GM23338 (cell line): ENCODE measurements around the gene DCTN1. TPM values are rescaled to one million over a fixed set of nuclear protein-coding genes. Genes with fewer than 3 reads are reported as not detected.

ENCODE experiments used
- ATAC-seq: fragments of 200-7000 bp; cut with Tn5 transposase; 3 replicates; pipeline ENCODE4 v1.9.1; 2020
- DNase-seq: peaks from one replicate; pipeline ENCODE4 v3.0.0-alpha.2; 2015; ENCODE audit warnings: low spot score
- H2AFZ ChIP-seq: fragments of 200-600 bp; sonication (generic); 2 replicates; pipeline ENCODE4 v1.8.0; 2016; ENCODE audit warnings: antibody characterized with exemption, mild to moderate bottlenecking, moderate library complexity
- H3F3A ChIP-seq: fragments of 200-600 bp; sonication (generic); replicated peaks from 2 replicates; pipeline ENCODE4 v1.8.0; 2017; ENCODE audit warnings: antibody characterized with exemption, mixed run types, low read depth
- H3K27ac ChIP-seq: fragments of 200-600 bp; sonication (generic); 2 replicates; pipeline ENCODE4 v1.6.1; 2016; ENCODE audit warnings: low read depth
- H3K27me3 ChIP-seq: fragments of 200-600 bp; sonication (generic); 2 replicates; pipeline ENCODE4 v1.8.0; 2016; ENCODE audit warnings: mild to moderate bottlenecking, mixed run types, moderate library complexity; ENCODE audit not compliant: insufficient read depth
- H3K36me3 ChIP-seq: fragments of 200-600 bp; sonication (generic); 2 replicates; pipeline ENCODE4 v1.8.0; 2016; ENCODE audit warnings: mild to moderate bottlenecking; ENCODE audit not compliant: insufficient read depth
- H3K4me1 ChIP-seq: fragments of 200-600 bp; sonication (generic); 2 replicates; pipeline ENCODE4 v1.8.0; 2016; ENCODE audit warnings: mild to moderate bottlenecking, moderate library complexity; ENCODE audit not compliant: insufficient read depth
- H3K4me2 ChIP-seq: fragments of 200-600 bp; sonication (generic); 2 replicates; pipeline ENCODE4 v1.7.1; 2017; ENCODE audit warnings: mixed run types
- H3K4me3 ChIP-seq: fragments of 200-600 bp; sonication (generic); 2 replicates; pipeline ENCODE4 v1.6.1; 2016; ENCODE audit warnings: mixed run types
- H3K79me2 ChIP-seq: fragments of 200-600 bp; sonication (generic); replicated peaks from 2 replicates; pipeline ENCODE4 v1.8.0; 2017; ENCODE audit warnings: mild to moderate bottlenecking; ENCODE audit not compliant: insufficient read depth
- H3K9me2 ChIP-seq: fragments of 200-600 bp; sonication (generic); 2 replicates; pipeline ENCODE4 v1.8.0; 2017; ENCODE audit not compliant: insufficient read depth
- H4K20me1 ChIP-seq: fragments of 200-600 bp; sonication (generic); replicated peaks from 2 replicates; pipeline ENCODE4 v1.8.0; 2017; ENCODE audit warnings: mild to moderate bottlenecking; ENCODE audit not compliant: insufficient read depth
- H3K27ac Mint-ChIP-seq: 2 replicates; pipeline ENCODE4 v1.8.0; 2020; ENCODE audit warnings: inconsistent platforms, mild to moderate bottlenecking, moderate library complexity, mixed read lengths
- H3K27me3 Mint-ChIP-seq: 3 replicates; pipeline ENCODE4 v1.8.0; 2022; ENCODE audit warnings: low read depth, mild to moderate bottlenecking, moderate library complexity, mixed read lengths, inconsistent platforms; ENCODE audit not compliant: insufficient read depth, poor library complexity
- H3K36me3 Mint-ChIP-seq: 3 replicates; pipeline ENCODE4 v1.8.0; 2021; ENCODE audit warnings: low read depth, mild to moderate bottlenecking, inconsistent platforms, moderate library complexity, mixed read lengths
- H3K4me1 Mint-ChIP-seq: 3 replicates; pipeline ENCODE4 v1.8.0; 2020; ENCODE audit warnings: mild to moderate bottlenecking, inconsistent platforms, mixed read lengths
- H3K4me3 Mint-ChIP-seq: 3 replicates; pipeline ENCODE4 v1.8.0; 2021; ENCODE audit warnings: moderate library complexity, mild to moderate bottlenecking, inconsistent platforms, mixed read lengths
- H3K9me3 Mint-ChIP-seq: 3 replicates; pipeline ENCODE4 v1.8.0; 2020; ENCODE audit warnings: moderate library complexity, mild to moderate bottlenecking, inconsistent platforms, mixed read lengths
- CREB1 ChIP-seq: fragments of 250-450 bp; sonication (Bioruptor Pico); IDR thresholded peaks from 2 replicates; pipeline ENCODE4 v1.5.0; 2020; ENCODE audit warnings: low read depth, mild to moderate bottlenecking, moderate library complexity
- ETS1 ChIP-seq: IDR thresholded peaks from 2 replicates; pipeline ENCODE4 v1.6.1; 2016; ENCODE audit warnings: antibody characterized with exemption
- EZH2 ChIP-seq: fragments of 200-600 bp; sonication (generic); IDR thresholded peaks from one replicate; pipeline ENCODE4 v1.8.0; 2017; ENCODE audit warnings: antibody characterized with exemption, mild to moderate bottlenecking, low read depth; ENCODE audit not compliant: unreplicated experiment
- EZH2phosphoT487 ChIP-seq: fragments of 200-600 bp; sonication (generic); IDR thresholded peaks from one replicate; pipeline ENCODE4 v1.8.1; 2018; ENCODE audit warnings: antibody characterized with exemption; ENCODE audit not compliant: unreplicated experiment
- NANOG ChIP-seq: IDR thresholded peaks from 2 replicates; pipeline ENCODE4 v1.6.1; 2016; ENCODE audit warnings: antibody characterized with exemption, borderline replicate concordance
- POLR2AphosphoS5 ChIP-seq: IDR thresholded peaks from 2 replicates; pipeline ENCODE4 v1.6.1; 2016; ENCODE audit warnings: antibody characterized with exemption, low read depth
- ZNF462 ChIP-seq: fragments of 250-450 bp; sonication (Bioruptor Pico); IDR thresholded peaks from 2 replicates; pipeline ENCODE4 v1.5.0; 2020; ENCODE audit warnings: mild to moderate bottlenecking, moderate library complexity
- polyA plus RNA-seq: library from polyadenylated mRNA; unstranded; fragments of >200 nt; fragmentation: Nextera tagmentation; extraction: Ambion mirVana; gene quantifications from 2 replicates; pipeline ENCODE4 v1.2.1, GENCODE V29; 2016
- total RNA-seq: library from RNA; depleted of rRNA; stranded (reverse); fragments of >200 nt; shearing (Covaris generic); gene quantifications from 2 replicates; pipeline ENCODE4 v1.2.3, GENCODE V29; 2014

Gene DCTN1
- total and polyA plus RNA-seq, 2 experiments from 2014 or later, result 108 to 145 TPM

- TF ChIP-seq ETS1 (no peak), ZNF462 (CRISPR knock-in tag) (no peak), NANOG (no peak)
Measured at GRCh38 chr2:74378007-74378406, 2.1 kb downstream of the DCTN1 start (continued).

GRCh38 chr2:74375838-74376237 is 4.3 kb downstream of the DCTN1 start:
- ATAC-seq (no peak), DNase-seq (no peak)
- peaks cover 50% of the 10 kb centered on the region for H3K79me2 ChIP-seq
- H3K4me2 ChIP-seq, result no peak overlapping the region
- H3K36me3 ChIP-seq, result peaks cover 3% of the 10 kb centered on the region; the same call in 1 of the 2 replicates
- peaks cover 26% of the 10 kb centered on the region for H3K36me3 Mint-ChIP-seq
- H2AFZ ChIP-seq, result no peak overlapping the region
- TF ChIP-seq POLR2AphosphoS5 (no peak), ETS1 (no peak), ZNF462 (CRISPR knock-in tag) (no peak), EZH2 (no peak), CREB1 (CRISPR knock-in tag) (no peak), EZH2phosphoT487 (no peak)
- no peak overlapping the region for H3K4me3 ChIP-seq
- no peak overlapping the region for H3K27ac Mint-ChIP-seq
- no peaks in the 10 kb centered on the region for H3K9me2 ChIP-seq
- peaks cover 7% of the 10 kb centered on the region for H3K27me3 Mint-ChIP-seq
- 0 out of 2 replicates have a peak, but pooled peaks cover 5% of the 10 kb centered on the region for H3F3A ChIP-seq
- no peak overlapping the region for H3K4me3 Mint-ChIP-seq
- no peak overlapping the region for H3K27ac ChIP-seq
- H3K9me3 Mint-ChIP-seq, result no peaks in the 10 kb centered on the region
- H3K27me3 ChIP-seq, result no peaks in the 10 kb centered on the region
- peaks cover 39% of the 10 kb centered on the region for H3K4me1 ChIP-seq
- peaks cover 38% of the 10 kb centered on the region for H4K20me1 ChIP-seq
- peaks cover 46% of the 10 kb centered on the region for H3K4me1 Mint-ChIP-seq
